Activated CD8-positive, alpha-beta memory T cell treated with anti-CD3 and anti-CD28 coated beads for 4 hours (primary cell): ENCODE data around the gene EFCC1.
"Not testable (repeated sequence)": the region's sequence is repeated elsewhere in the genome, so short reads cannot be mapped to it uniquely, and the experiment has no call there.

Experiments used
- DNase-seq, 2 donors: peaks; one replicate each; pipeline ENCODE4 v3.0.0-alpha.2; 2020; ENCODE audit warnings: low read depth in 2 of 2

EFCC1 gene

DNA sequence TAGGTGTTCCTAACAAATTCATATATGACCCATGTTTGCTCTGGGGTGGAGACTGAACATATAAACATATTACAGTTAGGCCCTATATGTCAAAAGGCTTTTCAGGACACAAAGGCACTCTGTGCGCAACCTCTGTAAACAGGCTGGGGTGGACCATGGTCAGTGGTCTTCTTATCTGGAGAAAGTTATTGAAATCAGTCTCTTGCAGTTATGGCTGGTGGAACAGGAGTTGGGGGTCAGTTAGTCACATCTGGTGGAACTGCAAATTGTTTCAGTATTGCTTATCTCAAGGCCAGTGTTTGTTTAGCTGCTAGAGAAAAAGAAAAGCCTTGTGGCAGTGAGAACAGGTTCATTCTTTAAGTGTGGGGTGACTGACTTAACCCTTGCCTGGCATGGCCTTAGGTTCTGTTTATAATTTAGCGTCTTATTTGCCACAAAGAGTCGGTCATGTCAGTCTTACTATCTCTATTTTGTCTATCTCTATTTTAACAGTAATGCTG is 53.6 kb downstream of the EFCC1 start:
- DNase-seq: no peak

DNA sequence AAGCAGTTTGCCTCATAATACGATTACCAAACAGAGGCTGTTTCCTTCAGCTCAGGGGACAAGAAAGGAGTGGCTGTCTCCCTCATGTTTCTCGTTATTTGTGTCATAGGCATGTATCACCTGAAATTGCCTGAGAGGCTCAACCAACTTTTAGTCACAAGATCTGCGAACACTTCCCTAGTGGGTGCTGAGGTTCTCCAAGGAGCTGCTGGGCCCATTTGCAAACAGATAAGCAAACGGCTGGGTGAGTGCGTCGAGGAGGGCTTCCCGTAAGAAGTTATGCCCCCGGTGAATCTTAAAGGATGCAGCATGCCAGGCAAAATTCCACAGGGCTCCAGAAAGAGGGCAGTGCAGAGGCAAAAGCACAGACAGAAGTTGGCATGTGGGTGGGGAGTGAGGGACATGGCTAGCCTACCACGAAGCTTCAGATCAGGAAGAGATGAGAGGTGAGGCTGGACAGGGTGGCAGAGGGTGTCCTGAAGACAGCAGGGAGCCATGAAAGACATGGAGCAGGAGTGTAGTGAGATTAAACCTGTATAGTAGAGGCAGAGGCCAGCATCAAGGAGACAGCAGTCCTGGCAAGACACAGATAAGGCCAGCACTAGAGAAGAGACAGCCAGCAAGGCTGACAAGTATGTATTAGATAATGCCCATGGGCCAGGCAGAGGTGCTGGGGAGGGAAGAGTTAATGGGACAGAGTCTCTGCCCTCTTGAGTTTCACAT is 55.5 kb downstream of the EFCC1 start:
- DNase-seq: no peak

DNA sequence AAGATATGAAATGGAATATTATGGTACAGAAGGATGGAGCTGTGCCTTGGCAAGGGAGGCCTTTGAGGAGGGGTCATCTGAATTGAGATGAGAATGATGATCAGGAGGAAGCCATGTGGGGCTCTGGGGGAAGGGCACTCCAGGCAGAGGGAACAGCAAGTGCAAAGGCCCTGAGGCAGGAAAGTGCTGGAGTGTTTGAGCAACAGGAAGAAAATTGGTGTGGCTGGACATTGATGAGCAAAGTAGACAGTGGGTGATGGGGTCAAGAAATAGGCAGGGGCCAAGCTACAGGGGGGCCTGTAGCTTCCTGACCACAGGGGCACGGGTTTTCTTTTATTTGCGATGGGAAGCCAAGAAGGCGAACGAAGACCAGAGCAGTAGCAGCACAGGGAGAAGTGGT is 56.1 kb downstream of the EFCC1 start:
- DNase-seq: no peak

DNA sequence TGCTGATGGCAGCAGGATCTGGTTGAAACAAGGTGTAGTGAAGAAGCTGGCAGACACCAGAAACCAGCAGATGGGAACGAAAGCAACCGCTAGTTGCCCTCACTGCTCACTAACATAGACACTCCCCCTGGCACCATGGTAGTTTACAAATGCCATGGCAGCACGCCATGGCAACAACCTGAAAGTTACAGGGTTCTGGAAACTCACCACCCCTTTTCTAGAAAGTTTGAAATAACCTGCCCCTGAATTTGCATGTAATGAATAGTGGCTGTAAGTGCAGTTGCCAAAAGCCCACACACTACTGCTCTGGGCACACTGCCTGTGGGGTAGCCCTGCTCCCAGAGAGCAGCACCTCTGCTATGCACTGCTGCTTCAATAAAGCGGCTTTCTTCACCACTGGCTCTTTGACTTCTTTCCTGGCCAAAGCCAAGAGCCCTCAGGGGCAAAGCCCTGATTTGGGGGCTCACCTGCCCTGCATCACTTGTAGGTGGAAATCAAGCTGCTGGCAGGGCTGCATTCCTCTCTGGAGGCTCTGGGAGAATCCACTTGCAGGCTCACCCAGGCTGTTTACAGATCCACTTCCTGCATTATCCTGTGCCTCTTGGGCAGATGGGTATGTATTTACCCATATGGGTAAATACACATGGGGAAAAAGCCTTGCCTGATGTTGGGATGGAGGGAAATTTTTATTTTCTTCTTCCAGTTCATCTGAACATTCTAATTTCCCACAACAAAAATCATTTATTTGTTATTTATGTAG is 57.5 kb downstream of the EFCC1 start:
- DNase-seq: no peak

DNA sequence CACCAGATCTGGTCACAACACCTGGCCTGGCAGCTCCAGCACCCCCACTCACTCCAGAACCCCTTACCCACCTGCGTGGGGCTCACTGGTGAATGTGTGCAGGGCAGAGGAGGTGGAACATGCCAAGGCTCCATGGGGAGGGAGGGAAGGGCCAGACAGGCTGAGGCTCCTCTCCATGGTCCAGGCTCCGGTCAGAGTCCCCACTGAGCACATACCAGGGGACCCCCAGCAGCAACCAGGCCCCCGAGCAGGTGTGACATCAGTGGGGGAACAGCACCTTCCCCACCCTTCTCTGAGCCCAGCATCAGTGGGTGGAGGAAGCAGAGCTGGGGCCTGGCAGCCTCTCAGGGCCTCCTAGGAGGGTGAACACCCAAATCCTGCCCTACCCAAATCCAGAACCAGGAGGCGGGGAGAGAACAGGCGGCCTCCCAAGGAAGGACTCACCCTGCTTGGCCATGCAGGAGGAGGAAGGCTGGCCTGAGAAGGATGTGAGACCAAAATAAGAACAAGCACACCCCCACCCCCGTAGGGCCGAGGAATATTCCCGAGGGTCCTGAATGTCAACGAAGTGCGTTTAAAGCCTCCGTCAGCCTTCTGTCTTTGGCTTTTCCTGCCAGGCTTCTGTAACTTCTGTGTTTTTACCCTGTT is 58.3 kb downstream of the EFCC1 start:
- no peak for DNase-seq

DNA sequence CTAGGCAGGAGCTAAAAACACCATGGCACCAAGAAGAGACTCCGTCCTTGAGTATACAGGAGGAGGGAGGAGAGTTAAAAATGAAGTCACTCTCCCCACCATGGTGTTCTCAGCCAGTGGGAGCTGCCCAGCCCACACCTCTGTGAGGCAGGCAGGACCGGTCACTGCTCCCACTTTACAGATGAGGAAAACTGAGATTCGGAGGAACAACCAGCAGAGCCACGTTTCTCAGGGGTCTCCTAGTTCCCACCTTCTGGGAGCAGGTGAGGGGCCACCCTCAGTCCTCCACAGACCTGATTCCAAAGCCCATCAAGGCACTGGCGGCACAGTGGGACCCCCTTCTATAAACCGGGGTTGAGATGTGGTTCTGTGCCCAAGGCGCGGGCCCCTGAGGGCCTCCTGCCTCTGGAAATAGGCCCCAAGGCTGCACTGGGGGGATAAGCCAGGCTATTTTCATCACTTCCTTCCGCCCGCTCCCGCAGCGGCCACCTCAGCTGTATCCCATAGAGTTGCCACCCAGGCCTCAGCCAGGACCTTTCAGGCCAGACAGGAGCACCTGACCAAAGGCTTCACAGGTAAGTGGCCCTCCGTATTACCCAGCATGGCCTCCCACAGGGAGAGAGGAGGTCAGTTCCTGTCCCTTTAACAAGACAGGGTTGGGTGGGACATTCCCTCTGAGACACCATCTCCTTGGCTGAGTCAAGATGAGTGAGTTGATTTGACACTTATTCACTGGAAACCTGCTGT is 59.3 kb downstream of the EFCC1 start, which contains the start of gene GP9:
Gene GP9, plus strand, starts transcription at position 504 of the 747 bp plus-strand sequence. CDS start 961 bp downstream, outside the sequence.
- DNase-seq: no peak

DNA sequence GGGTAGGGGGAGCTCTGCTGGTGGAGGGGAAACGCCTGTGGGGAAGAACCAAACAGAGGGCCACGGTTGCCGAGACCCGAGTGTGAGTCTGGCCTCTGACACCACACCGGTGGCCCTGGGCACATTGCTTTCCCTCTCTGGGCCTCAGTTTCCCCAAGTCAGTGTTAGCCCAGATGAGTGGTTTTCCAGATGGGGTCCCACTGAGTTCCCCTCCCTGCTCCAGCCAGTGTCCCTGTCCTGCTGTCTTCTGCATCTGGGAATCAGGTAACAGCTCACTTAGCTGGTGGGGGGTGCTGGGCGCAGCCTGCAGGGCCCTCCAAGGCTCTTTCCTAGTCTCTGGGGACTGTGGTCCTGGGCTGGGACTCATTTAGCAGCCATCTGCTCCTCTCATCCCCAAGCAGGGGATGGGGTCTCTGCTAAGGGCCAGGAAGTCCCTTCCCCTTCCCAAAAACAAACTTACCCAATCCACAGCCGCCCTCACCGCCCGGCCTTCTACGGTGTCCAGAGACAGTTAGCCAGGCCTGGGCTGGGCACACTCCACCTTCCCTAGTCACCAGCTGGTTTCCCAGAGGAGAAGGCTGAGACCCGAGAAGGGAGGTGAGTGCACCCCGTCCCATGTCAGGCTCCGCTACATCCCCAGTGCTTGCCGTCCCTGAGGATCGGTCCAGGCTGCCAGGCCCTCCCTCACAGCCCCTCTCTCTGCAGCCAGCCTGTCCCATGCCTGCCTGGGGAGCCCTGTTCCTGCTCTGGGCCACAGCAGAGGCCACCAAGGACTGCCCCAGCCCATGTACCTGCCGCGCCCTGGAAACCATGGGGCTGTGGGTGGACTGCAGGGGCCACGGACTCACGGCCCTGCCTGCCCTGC is 60.2 kb downstream of the EFCC1 start:
- no peak for DNase-seq

DNA sequence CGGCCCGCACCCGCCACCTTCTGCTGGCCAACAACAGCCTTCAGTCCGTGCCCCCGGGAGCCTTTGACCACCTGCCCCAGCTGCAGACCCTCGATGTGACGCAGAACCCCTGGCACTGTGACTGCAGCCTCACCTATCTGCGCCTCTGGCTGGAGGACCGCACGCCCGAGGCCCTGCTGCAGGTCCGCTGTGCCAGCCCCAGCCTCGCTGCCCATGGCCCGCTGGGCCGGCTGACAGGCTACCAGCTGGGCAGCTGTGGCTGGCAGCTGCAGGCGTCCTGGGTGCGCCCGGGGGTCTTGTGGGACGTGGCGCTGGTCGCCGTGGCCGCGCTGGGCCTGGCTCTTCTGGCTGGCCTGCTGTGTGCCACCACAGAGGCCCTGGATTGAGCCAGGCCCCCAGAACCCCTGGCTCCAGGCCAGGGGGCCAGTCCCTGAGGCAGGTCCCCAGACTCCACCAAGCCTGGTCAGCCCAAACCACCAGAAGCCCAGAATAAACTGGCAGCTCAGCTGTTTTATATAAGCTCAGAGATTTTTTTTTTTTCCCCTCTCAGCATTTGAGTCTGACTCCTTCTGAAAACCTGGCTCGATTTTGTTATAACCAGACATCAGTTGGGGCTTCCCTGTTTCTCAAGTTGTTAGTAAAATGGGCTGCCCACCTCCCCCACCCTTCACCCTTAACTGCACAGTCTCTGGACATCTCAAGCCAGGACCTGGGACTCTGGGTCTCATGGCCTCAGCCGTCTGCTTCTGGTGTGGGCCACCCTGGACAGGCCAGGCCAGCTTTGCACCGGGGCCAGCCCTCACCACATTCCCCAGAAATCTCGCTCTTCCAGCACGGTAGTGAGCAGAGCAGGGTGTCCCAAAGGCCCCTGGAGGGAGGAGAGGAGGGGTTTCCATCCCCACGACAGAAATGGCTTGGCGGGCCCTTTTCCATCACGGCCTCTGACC is 61.1 kb downstream of the EFCC1 start:
- no peak for DNase-seq

DNA sequence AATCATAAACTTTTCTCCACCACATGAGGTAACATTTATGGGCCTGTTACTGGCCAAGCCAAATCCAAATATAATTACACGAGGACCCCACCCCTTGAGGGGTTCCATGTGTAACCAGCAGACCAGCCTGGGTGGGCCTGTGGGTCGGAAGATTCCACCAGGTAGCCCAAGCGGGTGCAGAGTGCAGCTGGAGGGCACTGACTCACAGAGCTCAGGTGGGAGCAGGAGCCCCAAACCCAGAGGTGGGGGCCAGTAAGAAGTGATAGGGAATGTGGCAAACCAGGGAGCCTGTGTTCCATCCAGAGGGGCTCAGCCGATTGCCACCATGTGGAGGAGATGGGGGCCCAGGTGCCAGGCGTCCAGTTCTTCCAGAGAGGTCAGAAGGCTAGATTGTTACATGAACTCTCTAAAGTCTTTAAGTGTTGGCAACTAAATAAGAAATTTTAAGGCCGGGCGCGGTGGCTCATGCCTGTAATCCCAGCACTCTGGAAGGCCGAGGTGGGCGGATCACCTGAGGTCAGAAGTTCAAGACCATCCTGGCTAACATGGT is 62.1 kb downstream of the EFCC1 start:
- no peak for DNase-seq

DNA sequence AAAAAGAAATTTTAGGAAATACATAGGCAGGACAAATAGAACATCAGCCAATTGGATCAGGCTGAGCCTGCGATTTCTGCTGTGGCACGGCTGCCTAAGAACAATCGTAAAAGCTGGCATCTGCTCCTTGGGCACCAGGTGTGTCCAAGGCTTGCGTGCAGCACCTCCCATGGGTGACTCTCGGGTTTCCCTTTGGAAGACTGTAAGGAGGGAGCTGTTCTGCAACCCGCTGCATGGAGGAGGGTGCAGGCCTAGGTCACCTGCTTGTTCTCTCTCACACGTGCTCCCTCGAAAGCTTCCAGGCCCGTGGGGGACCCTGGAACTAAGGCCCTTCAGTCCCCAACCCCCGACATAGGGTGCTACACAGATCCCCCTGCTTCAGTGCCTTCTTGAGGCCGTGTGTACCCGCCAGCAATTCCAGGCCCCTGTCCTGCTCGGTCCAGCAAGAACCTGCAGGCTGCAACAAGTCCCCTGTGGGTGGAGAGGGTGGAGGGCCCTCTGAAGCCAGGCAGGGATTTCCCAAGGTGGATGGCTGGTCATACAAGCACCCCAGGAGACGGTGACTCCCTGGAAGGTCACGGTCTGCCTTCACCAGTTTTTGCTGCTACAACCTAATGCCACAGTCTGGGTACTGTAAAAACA is 62.9 kb downstream of the EFCC1 start:
- no peak for DNase-seq

DNA sequence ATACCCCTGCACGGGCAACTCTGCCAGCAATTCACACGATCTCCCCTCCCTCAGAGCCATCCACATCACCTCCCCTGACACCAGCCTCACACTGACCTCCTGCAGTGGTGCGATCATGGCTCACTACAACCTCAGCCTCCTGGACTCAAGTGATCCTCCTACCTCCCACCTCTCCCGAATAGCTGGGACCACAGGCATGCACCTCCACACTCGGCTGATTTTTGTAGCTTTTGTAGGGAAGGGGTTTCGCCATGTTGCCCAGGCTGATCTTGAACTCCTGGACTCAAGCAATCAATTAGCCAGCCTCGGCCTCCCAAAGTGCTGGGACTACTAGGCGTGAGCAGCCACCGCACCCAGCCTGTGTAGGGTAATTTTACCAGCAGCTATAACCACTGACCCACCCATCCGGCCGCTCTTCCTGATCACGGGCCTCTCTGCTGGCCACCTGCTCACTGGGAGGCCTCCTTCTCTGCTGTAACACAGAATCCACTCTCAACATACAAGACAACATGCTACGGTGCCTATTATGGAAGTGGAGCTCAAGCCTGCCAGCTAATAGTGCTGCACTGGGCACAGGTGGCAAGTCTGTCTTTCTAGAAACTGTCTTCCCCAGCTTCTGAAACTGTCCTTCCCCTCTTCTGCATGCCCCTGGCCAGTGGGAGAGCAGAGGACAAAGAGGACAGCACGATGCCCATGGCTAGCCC is 64.1 kb downstream of the EFCC1 start:
- no peak for DNase-seq

DNA sequence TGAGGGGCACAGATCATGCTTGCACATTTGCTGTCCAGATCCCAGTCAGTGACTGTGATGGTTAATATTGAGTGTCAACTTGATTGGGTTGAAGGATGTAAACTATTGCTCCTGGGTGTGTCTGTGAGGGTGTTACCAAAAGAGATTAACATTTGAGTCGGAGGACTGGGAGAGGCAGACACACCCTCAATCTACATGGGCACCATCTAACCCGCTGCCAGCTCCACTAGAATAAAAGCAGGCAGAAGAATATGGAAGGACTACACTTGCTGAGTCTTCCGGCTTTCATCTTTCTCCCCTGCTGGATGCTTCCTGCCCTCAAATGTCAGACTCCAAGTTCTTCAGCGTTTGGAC is 64.6 kb downstream of the EFCC1 start:
- DNase-seq: no peak

DNA sequence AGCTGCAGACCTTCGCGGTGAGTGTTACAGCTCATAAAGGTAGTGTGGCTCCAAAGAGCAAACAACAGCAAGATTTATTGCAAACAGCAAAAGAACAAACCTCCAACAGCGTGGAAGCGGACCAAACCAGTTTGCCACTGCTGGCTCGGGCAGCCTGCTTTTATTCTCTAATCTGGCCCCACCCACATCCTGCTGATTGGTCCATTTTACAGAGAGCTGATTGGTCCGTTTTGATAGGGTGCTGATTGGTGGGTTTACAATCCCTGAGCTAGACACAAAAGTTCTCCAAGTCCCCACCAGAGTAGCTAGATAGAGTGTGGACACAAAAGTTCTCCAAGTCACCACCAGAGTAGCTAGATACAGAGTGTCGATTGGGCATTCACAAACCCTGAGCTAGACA is 66.6 kb downstream of the EFCC1 start:
- DNase-seq: not testable (repeated sequence)

DNA sequence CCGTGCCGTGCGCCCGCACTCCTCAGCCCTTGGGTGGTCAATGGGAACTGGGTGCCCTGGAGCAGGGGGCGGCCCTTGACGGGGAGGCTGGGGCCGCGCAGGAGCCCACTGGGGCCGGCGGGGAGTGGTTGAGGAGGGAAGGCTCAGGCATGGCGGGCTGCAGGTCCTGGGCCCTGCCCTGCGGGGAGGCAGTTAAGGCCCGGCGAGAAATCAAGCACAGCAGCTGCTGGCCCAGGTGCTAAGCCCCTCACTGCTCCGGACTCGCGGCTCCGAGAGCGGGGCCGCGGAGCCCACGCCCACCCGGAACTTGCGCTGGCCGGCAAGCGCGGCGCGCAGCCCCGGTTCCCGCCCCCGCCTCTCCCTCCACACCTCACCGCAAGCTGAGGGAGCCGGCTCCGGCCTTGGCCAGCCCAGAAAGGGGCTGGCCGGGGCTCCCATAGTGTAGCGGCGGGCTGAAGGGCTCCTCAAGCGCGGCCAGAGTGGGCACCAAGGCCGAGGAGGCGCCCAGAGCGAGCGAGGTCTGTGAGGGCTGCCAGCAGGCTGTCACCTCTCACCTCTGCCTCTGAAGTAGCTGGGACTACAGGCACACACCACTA is 67.3 kb downstream of the EFCC1 start:
- DNase-seq: no peak

DNA sequence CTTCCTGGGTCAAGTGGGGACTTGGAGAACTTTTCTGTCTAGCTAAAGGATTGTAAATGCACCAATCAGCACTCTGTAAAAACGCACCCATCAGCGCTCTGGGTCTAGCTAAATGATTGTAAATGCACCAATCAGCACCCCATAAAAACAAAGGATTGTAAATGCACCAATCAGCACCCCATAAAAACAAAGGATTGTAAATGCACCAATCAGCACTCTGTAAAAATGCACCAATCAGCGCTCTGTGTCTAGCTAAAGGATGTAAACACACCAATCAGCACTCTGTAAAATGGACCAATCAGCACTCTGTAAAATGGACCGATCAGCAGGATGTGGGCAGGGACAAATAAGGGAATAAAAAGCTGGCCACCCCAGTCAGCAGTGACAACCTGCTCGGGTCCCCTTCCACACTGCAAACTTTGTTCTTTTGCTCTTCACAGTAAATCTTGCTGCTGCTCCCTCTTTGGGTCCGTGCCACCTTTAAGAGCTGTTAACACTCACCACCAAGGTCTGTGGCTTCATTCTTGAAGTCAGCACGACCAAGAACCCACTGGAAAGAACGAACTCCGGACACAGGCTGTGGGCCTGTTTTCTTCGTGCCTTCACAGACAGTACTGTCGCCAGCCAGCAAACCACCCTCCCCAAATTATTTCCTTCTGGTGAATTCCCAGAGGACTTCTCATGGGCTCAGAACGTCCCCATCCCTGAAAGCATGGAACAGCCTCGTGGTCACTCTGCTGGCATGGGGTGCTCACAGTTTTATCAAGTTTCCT is 68.4 kb downstream of the EFCC1 start:
- DNase-seq: not testable (repeated sequence)

DNA sequence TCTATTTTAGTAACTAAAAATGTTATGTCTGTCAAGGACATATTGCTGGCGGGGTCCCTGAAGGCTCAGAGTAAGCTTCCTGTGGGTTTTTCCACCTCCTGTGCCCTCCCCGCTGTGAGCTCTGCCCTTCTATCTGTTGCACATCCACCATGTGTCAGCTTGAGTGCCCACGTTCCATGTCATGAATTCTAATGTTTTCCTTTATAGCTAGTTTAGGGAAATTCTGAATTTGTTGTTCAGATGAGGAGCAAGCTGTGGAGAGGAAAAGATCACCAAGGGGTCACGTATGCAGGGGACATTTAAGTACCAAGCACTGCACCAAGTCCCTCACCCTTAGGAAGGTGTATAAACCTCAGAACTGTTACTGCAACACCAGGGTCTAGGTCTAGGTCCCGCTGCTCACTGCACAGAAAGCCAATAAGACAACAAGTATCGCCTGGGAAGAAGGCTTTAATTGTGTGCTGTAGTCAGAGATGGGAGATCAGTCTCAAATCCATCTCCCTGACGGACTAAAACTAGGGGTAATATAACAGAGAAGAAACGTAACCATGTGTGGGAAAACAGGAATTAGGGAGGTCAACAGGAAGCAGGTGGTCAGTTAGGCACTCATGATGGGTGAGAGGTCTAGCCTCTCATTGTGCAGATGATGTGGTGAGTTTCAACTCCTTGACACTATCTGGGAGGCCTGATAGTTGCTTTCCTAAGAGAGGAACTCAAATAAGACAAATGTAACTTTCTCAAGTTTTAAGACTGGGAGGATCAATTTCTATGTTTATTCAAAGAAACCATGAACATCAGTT is 69.2 kb downstream of the EFCC1 start:
- DNase-seq: no peak
